Activated CD8-positive, alpha-beta memory T cell treated with anti-CD3 and anti-CD28 coated beads, Interleukin-2, amount 50 U/mL, for 4 hours (primary cell): ENCODE results near the gene CTBS.
"Not testable (repeated sequence)": the region's sequence is repeated elsewhere in the genome, so short reads cannot be mapped to it uniquely, and the experiment has no call there.

Experiments used
- DNase-seq: peaks from one replicate; pipeline ENCODE4 v3.0.0-alpha.2; 2020

Gene CTBS

GRCh38 chr1:84573967-84574842 is at the start of gene CTBS:
CTBS (minus strand) TSS chr1:84574440; CDS start chr1:84574415, 25 bp downstream.
- DNase-seq: peak; percentile 85

GRCh38 chr1:84621553-84621952 is 47.3 kb upstream of the CTBS start:
- no peak for DNase-seq

GRCh38 chr1:84620720-84621313 is 46.6 kb upstream of the CTBS start:
- peak; percentile 75 for DNase-seq

GRCh38 chr1:84619383-84620102 is 45.3 kb upstream of the CTBS start:
- DNase-seq: peak; percentile 50

- DNase-seq: no peak
Observed at GRCh38 chr1:84617349-84617748, 43.1 kb upstream of the CTBS start.

- no peak for DNase-seq
Observed at GRCh38 chr1:84615790-84616189, 41.5 kb upstream of the CTBS start.

- no peak for DNase-seq
Observed at GRCh38 chr1:84613887-84614286, 39.6 kb upstream of the CTBS start.

GRCh38 chr1:84613026-84613425 is 38.8 kb upstream of the CTBS start:
- DNase-seq: no peak

- DNase-seq: no peak
Observed at GRCh38 chr1:84611796-84612195, 37.6 kb upstream of the CTBS start.

GRCh38 chr1:84611091-84611490 is 36.9 kb upstream of the CTBS start:
- DNase-seq: no peak

- DNase-seq: no peak
Observed at GRCh38 chr1:84606977-84607376, 32.7 kb upstream of the CTBS start.

- DNase-seq: no peak
Observed at GRCh38 chr1:84605157-84605556, 30.9 kb upstream of the CTBS start.

- DNase-seq: no peak
Observed at GRCh38 chr1:84603941-84604830, 29.9 kb upstream of the CTBS start.

- no peak for DNase-seq
Observed at GRCh38 chr1:84603223-84603622, 29.0 kb upstream of the CTBS start.

GRCh38 chr1:84600796-84601195 is 26.6 kb upstream of the CTBS start:
- DNase-seq: no peak

- DNase-seq: no peak
Observed at GRCh38 chr1:84598846-84599741, 24.9 kb upstream of the CTBS start.

- DNase-seq: no peak
Observed at GRCh38 chr1:84598418-84598817, 24.2 kb upstream of the CTBS start.

- no peak for DNase-seq
Observed at GRCh38 chr1:84597011-84597410, 22.8 kb upstream of the CTBS start.

- DNase-seq: not testable (repeated sequence)
Observed at GRCh38 chr1:84594959-84595358, 20.7 kb upstream of the CTBS start.

- DNase-seq: no peak
Observed at GRCh38 chr1:84587099-84587498, 12.9 kb upstream of the CTBS start.

GRCh38 chr1:84585803-84586202 is 11.6 kb upstream of the CTBS start:
- DNase-seq: no peak

GRCh38 chr1:84584126-84584525 is 9.9 kb upstream of the CTBS start:
- no peak for DNase-seq
